Suprapubic skin (tissue), 4 donors: ENCODE results near the gene PNRC2. TPM values are rescaled to one million over a fixed set of nuclear protein-coding genes. Genes with fewer than 3 reads are reported as not detected.
"Not testable (repeated sequence)": the region's sequence is repeated elsewhere in the genome, so short reads cannot be mapped to it uniquely, and the experiment has no call there.

Experiments used
- DNase-seq, 2 donors: peaks; one replicate each; pipeline ENCODE4 v3.0.0-alpha.2; 2019; ENCODE audit warnings: low spot score in 2 of 2
- H3K27ac ChIP-seq: fragments of 200-600 bp; sonication (generic); one replicate; pipeline ENCODE4 v1.5.1; 2019
- H3K27me3 ChIP-seq: fragments of 200-600 bp; sonication (generic); one replicate; pipeline ENCODE4 v1.5.1; 2019
- H3K36me3 ChIP-seq: fragments of 200-600 bp; sonication (generic); one replicate; pipeline ENCODE4 v1.5.1; 2019
- H3K4me1 ChIP-seq: fragments of 200-600 bp; sonication (generic); one replicate; pipeline ENCODE4 v1.5.1; 2019
- H3K4me3 ChIP-seq: fragments of 200-600 bp; sonication (generic); one replicate; pipeline ENCODE4 v1.5.1; 2019; ENCODE audit warnings: mild to moderate bottlenecking
- H3K9me3 ChIP-seq: fragments of 200-600 bp; sonication (generic); one replicate; pipeline ENCODE4 v1.5.1; 2019
- EP300 ChIP-seq: sonication (generic); formaldehyde crosslinking; IDR thresholded peaks from one replicate; pipeline ENCODE4 v1.6.1; 2017; ENCODE audit warnings: antibody characterized with exemption
- POLR2A ChIP-seq, 2 donors: fragments of 450-650 bp; IDR thresholded peaks; one replicate each; pipeline ENCODE4 v1.6.1; 2017; ENCODE audit warnings: antibody characterized with exemption in 2 of 2, mild to moderate bottlenecking in 2 of 2, moderate library complexity in 2 of 2
- POLR2AphosphoS5 ChIP-seq, 3 donors: sonication (generic); formaldehyde crosslinking; IDR thresholded peaks; one replicate each; pipeline ENCODE4 v1.6.1; 2017; ENCODE audit warnings: antibody characterized with exemption in 3 of 3
- WGBS: methylation state at CpG from one replicate; pipeline ENCODE4 v1.1.5; 2018; 5-methylcytosine and 5-hydroxymethylcytosine counted together
- total RNA-seq, 4 donors: library from RNA; depleted of rRNA; stranded (reverse); fragments of >200 nt; gene quantifications; one replicate each; pipeline ENCODE4 v1.1.0, GENCODE V29; 2016
- TF ChIP-seq, protein P1 (sequence below), 2 donors: fragments of 200-600 bp in 1 of 2; fragments of 450-650 bp in 1 of 2; sonication (generic) in 1 of 2; IDR thresholded peaks; one replicate each; pipeline ENCODE4 v1.5.1; 2016 to 2019; ENCODE audit warnings: antibody characterized with exemption in 2 of 2, mild to moderate bottlenecking in 1 of 2, moderate library complexity in 1 of 2

Gene PNRC2
- total RNA-seq, 4 donors from 2014 or later: 80.4 to 101 (median 87.9) TPM

DNA sequence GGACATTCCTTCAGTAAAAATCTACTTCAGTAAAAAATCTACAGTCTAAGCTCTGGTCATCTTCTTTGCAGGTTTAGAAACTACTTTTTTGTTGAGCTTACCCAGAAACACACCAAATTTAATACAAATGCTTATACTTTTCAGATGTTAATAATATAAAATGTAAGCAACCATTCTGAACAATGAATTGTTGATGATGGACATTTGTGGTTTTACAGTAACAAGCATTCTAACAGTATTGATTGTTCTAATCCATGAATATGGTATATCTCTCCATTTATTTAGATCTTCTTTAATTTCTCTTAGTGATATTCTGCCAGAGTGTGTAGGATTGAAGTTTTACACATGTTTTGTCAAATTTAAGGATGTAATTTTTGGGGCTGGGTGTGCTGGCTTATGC, 47.5 kb downstream of the PNRC2 start:
- DNase-seq: no peak
- Histone ChIP-seq H3K27me3 (no peaks in the 10 kb centered on the region), H3K4me3 (no peak overlapping the region), H3K4me1 (peaks cover 14% of the 10 kb centered on the region), H3K27ac (no peak overlapping the region), H3K9me3 (no peaks in the 10 kb centered on the region), H3K36me3 (no peaks in the 10 kb centered on the region)
- TF ChIP-seq, protein P1, sequence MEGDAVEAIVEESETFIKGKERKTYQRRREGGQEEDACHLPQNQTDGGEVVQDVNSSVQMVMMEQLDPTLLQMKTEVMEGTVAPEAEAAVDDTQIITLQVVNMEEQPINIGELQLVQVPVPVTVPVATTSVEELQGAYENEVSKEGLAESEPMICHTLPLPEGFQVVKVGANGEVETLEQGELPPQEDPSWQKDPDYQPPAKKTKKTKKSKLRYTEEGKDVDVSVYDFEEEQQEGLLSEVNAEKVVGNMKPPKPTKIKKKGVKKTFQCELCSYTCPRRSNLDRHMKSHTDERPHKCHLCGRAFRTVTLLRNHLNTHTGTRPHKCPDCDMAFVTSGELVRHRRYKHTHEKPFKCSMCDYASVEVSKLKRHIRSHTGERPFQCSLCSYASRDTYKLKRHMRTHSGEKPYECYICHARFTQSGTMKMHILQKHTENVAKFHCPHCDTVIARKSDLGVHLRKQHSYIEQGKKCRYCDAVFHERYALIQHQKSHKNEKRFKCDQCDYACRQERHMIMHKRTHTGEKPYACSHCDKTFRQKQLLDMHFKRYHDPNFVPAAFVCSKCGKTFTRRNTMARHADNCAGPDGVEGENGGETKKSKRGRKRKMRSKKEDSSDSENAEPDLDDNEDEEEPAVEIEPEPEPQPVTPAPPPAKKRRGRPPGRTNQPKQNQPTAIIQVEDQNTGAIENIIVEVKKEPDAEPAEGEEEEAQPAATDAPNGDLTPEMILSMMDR (IDR thresholded peaks at IDR 0.05): no peak
- TF ChIP-seq POLR2AphosphoS5 (IDR thresholded peaks at IDR 0.05) (no peak), POLR2A (IDR thresholded peaks at IDR 0.05) (no peak)

DNA sequence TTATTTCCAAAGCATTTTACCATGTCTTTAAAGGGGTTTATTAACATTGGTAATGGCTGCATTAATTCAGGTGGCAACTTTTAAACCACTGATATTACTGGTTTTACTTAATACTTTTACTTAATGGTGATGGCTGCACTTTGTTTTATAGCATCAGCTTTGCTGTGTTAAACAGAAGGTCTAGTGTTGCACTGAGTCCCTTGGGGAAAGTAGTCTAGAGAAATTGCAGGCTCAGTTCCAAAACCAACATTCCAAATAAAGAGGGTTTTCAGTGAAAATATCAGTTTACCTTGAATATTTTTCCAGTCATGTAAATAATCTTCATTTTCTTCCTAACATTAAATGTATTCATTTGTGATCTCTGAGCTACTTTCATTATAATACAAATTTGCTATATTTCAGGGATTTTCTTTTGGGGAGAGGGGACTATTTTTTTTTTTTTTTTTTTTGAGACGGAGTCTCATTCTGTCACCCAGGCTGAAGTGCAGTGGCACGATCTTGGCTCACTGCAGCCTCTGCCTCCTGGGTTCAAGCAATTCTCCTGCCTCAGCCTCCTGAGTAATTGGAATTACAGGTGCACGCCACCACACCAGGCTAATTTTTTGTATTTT, 49.1 kb downstream of the PNRC2 start:
- not testable (repeated sequence) for H3K36me3 ChIP-seq, DNase-seq, H3K4me3 ChIP-seq, H3K27me3 ChIP-seq, H3K9me3 ChIP-seq
- peak overlapping the region; percentile 56 for H3K27ac ChIP-seq
- H3K4me1 ChIP-seq: peaks cover 14% of the 10 kb centered on the region
- 47% methylated on average over 3 of the region's 3 CpGs for whole genome bisulfite sequencing

- no peak for DNase-seq
- H3K27ac ChIP-seq: no peak overlapping the region
- no peaks in the 10 kb centered on the region for H3K27me3 ChIP-seq
- H3K4me3 ChIP-seq: no peak overlapping the region
- no peaks in the 10 kb centered on the region for H3K36me3 ChIP-seq
- H3K9me3 ChIP-seq: no peaks in the 10 kb centered on the region
- TF ChIP-seq POLR2A (IDR thresholded peaks at IDR 0.05) (no peak), POLR2AphosphoS5 (IDR thresholded peaks at IDR 0.05) (no peak), EP300 (no peak)
- TF ChIP-seq, protein P1 (IDR thresholded peaks at IDR 0.05): no peak
- 86% methylated on average over 1 of the region's 1 CpG for WGBS
- H3K4me1 ChIP-seq: peaks cover 14% of the 10 kb centered on the region
Observed at GRCh38 chr1:24009406-24009805, 49.8 kb downstream of the PNRC2 start.

DNA sequence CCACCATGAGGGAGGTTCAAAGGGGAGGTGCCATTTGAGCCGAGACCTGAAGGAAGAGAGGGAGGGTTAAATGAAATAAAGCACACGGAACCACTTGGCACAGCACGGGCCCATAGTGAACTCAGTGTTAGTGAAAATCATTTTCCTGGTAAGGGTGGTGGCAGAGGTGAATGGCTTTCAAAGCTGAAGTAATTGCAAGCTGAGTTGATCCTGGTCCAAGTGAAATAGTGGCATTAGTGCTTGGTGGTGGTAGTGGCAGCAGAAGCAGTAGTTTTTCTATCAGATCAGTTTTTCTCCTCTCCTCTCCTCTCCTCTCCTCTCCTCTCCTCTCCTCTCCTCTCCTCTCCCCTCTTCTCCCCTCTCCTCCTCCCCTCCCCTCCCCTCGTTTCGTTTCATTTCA, 51.0 kb downstream of the PNRC2 start:
- no peak for DNase-seq
- WGBS: 41% methylated on average over 5 of the region's 5 CpGs

GRCh38 chr1:24012878-24013277, 53.2 kb downstream of the PNRC2 start:
- H3K27me3 ChIP-seq, H3K36me3 ChIP-seq, H3K27ac ChIP-seq, DNase-seq, H3K9me3 ChIP-seq, H3K4me3 ChIP-seq: not testable (repeated sequence)
- H3K4me1 ChIP-seq: peaks cover 17% of the 10 kb centered on the region
- WGBS: 96% methylated on average over 8 of the region's 8 CpGs

More for the DNA sequence above, 51.0 kb downstream of the PNRC2 start:
- no peaks in the 10 kb centered on the region for H3K27me3 ChIP-seq
- peaks cover 14% of the 10 kb centered on the region for H3K4me1 ChIP-seq
- no peak overlapping the region for H3K4me3 ChIP-seq
- H3K9me3 ChIP-seq: no peaks in the 10 kb centered on the region
- H3K27ac ChIP-seq: no peak overlapping the region
- H3K36me3 ChIP-seq: no peaks in the 10 kb centered on the region
- TF ChIP-seq, protein P1 (IDR thresholded peaks at IDR 0.05): no peak
- TF ChIP-seq POLR2AphosphoS5 (IDR thresholded peaks at IDR 0.05): no peak

Other genes with a start within 250 kb of the PNRC2 start
- gene ELOA, start 216.4 kb upstream of the PNRC2 start, total RNA-seq: 10 to 100 TPM; 38.2 to 58.2 (median 42.8) TPM
- gene PITHD1, start 181.4 kb upstream of the PNRC2 start, total RNA-seq: 10 to 100 TPM; 49.4 to 93.1 (median 74.3) TPM
- 10 to 100 TPM; 52.7 to 76.9 (median 63.6) TPM for gene LYPLA2, start 168.7 kb upstream of the PNRC2 start, total RNA-seq
- gene GALE, start 159.1 kb upstream of the PNRC2 start, total RNA-seq: 10 to 100 TPM; 15.4 to 26.6 (median 16.9) TPM
- gene HMGCL, start 134.4 kb upstream of the PNRC2 start, total RNA-seq: 10 to 100 TPM; 17.7 to 41.9 (median 29.3) TPM
- gene FUCA1, start 91.5 kb upstream of the PNRC2 start, total RNA-seq: 10 to 100 TPM; 11.8 to 17.6 (median 13.8) TPM
- not detected for gene CNR2, start 46.5 kb upstream of the PNRC2 start, total RNA-seq
- 100 to 1,000 TPM in 1 of 4 donors, 10 to 100 TPM in 3; 67.7 to 162 (median 74.2) TPM for gene SRSF10, start 20.5 kb downstream of the PNRC2 start, total RNA-seq
- gene MYOM3, start 152.3 kb downstream of the PNRC2 start, total RNA-seq: 1 to 10 TPM; 1.5 to 2.3 (median 2.1) TPM
- 10 to 100 TPM; 16.6 to 36.4 (median 27.8) TPM for gene IL22RA1, start 183.3 kb downstream of the PNRC2 start, total RNA-seq
- gene IFNLR1, start 227.5 kb downstream of the PNRC2 start, total RNA-seq: 10 to 100 TPM; 11.7 to 16.1 (median 14.0) TPM